Endodermal cell (in vitro differentiated cells): ENCODE measurements around the gene SH3YL1. TPM values are rescaled to one million over a fixed set of nuclear protein-coding genes. Genes with fewer than 3 reads are reported as not detected.

ENCODE experiments used
- DNase-seq: peaks from one replicate; pipeline ENCODE4 v3.0.0-alpha.2; 2017
- H3K27ac ChIP-seq: 2 replicates; pipeline ENCODE4 v1.5.1; 2013; ENCODE audit warnings: mild to moderate bottlenecking, low read depth, low read length, moderate library complexity
- H3K27me3 ChIP-seq: 2 replicates; pipeline ENCODE4 v1.6.1; 2013; ENCODE audit warnings: mild to moderate bottlenecking, low read length, moderate library complexity; ENCODE audit not compliant: insufficient read depth, control insufficient read depth, poor library complexity, severe bottlenecking
- H3K36me3 ChIP-seq: 2 replicates; pipeline ENCODE4 v1.7.0; 2013; ENCODE audit warnings: mild to moderate bottlenecking, low read length, moderate library complexity; ENCODE audit not compliant: control insufficient read depth, insufficient read depth
- H3K4me1 ChIP-seq: one replicate; pipeline ENCODE4 v1.7.0; 2013; ENCODE audit warnings: low read length; ENCODE audit not compliant: control insufficient read depth, insufficient read depth
- H3K4me3 ChIP-seq: 2 replicates; pipeline ENCODE4 v1.5.1; 2013; ENCODE audit warnings: mild to moderate bottlenecking, low read length, moderate library complexity
- H3K9ac ChIP-seq: 2 replicates; pipeline ENCODE4 v1.6.1; 2013; ENCODE audit warnings: mild to moderate bottlenecking, low read length, moderate library complexity; ENCODE audit not compliant: poor library complexity, severe bottlenecking; ENCODE audit errors: extremely low read depth
- H3K9me3 ChIP-seq: 2 replicates; pipeline ENCODE4 v1.6.1; 2013; ENCODE audit warnings: mild to moderate bottlenecking, low read length, moderate library complexity; ENCODE audit not compliant: control insufficient read depth
- H3K27ac Mint-ChIP-seq: 2 replicates; pipeline ENCODE4 v1.8.0; 2020; ENCODE audit warnings: mixed read lengths
- H3K27me3 Mint-ChIP-seq: 2 replicates; pipeline ENCODE4 v1.8.0; 2021; ENCODE audit warnings: mild to moderate bottlenecking, mixed read lengths; ENCODE audit not compliant: insufficient read depth
- H3K36me3 Mint-ChIP-seq: 2 replicates; pipeline ENCODE4 v1.8.0; 2020; ENCODE audit warnings: low read depth, mixed read lengths
- H3K4me1 Mint-ChIP-seq: 2 replicates; pipeline ENCODE4 v1.8.0; 2020; ENCODE audit warnings: mixed read lengths
- H3K4me3 Mint-ChIP-seq: 2 replicates; pipeline ENCODE4 v1.8.0; 2020; ENCODE audit warnings: mild to moderate bottlenecking, moderate library complexity, mixed read lengths
- H3K9me3 Mint-ChIP-seq: 2 replicates; pipeline ENCODE4 v1.8.0; 2020; ENCODE audit warnings: mild to moderate bottlenecking, mixed read lengths
- WGBS, 2 experiments: methylation state at CpG; one replicate each; pipeline versions ENCODE4 v1.1.5 to v1.1.7; 2013; ENCODE audit warnings: missing lambda C conversion rate in 2 of 2, mixed read lengths in 1 of 2; ENCODE audit not compliant: insufficient coverage in 1 of 2, insufficient read length in 1 of 2; 5-methylcytosine and 5-hydroxymethylcytosine counted together
- total RNA-seq, 2 donors: library from RNA; stranded (reverse); fragmentation: NEBNext Ultra II Directional in 1 of 2; extraction: Animal tissue kit (Norgen Biotek cat#: 25700) in 1 of 2; gene quantifications; 2 replicates in 1 of 2; 3 replicates in 1 of 2; pipeline ENCODE4 v1.2.1, GENCODE V29; 2021
- TF ChIP-seq, protein P1 (sequence below): fragments of 200-600 bp; sonication (generic); conservative IDR thresholded peaks from 2 replicates; pipeline ENCODE4 v1.5.0; 2021; ENCODE audit warnings: antibody characterized with exemption, mild to moderate bottlenecking

Gene SH3YL1
- total RNA-seq, 2 donors from 2014 or later: 33.6 to 39.0 TPM

DNA sequence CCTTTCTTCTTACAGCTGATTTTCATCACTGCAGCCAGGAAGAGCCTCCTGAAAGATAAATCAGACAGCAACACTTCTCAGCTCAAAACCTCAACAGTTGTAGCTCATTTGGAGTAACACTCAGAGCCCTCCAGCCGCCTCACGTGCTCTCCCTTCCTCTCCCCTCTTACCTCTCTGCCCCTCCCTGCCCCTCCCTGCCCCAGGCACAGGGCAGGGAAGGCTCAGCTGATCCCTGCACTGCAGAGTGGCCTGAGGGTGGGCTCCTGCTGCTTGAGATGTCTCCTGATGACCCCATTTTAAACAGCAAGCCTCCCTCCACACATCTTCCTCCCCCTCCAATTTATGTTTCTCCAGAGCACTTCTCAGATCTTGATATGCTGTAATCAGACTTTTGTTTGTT lies 54.4 kb downstream of the SH3YL1 start:
- H3K4me3 ChIP-seq: no peak overlapping the region
- no peak overlapping the region for H3K4me3 Mint-ChIP-seq
- H3K27me3 Mint-ChIP-seq: peaks cover 40% of the 10 kb centered on the region
- no peak overlapping the region for H3K27ac ChIP-seq
- no peaks in the 10 kb centered on the region for H3K4me1 ChIP-seq
- no peaks in the 10 kb centered on the region for H3K36me3 Mint-ChIP-seq
- H3K9ac ChIP-seq: no peak overlapping the region
- H3K9me3 Mint-ChIP-seq: peaks cover 22% of the 10 kb centered on the region
- 63 to 86% methylated on average over 1 to 2 of the region's 2 CpGs for WGBS, 2 experiments
- H3K27ac Mint-ChIP-seq: no peak overlapping the region
- H3K4me1 Mint-ChIP-seq: no peaks in the 10 kb centered on the region
- TF ChIP-seq, protein P1, sequence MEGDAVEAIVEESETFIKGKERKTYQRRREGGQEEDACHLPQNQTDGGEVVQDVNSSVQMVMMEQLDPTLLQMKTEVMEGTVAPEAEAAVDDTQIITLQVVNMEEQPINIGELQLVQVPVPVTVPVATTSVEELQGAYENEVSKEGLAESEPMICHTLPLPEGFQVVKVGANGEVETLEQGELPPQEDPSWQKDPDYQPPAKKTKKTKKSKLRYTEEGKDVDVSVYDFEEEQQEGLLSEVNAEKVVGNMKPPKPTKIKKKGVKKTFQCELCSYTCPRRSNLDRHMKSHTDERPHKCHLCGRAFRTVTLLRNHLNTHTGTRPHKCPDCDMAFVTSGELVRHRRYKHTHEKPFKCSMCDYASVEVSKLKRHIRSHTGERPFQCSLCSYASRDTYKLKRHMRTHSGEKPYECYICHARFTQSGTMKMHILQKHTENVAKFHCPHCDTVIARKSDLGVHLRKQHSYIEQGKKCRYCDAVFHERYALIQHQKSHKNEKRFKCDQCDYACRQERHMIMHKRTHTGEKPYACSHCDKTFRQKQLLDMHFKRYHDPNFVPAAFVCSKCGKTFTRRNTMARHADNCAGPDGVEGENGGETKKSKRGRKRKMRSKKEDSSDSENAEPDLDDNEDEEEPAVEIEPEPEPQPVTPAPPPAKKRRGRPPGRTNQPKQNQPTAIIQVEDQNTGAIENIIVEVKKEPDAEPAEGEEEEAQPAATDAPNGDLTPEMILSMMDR: no peak
- H3K36me3 ChIP-seq: no peaks in the 10 kb centered on the region
- no peak for DNase-seq
- H3K27me3 ChIP-seq: peaks cover 26% of the 10 kb centered on the region
- peaks cover 33% of the 10 kb centered on the region for H3K9me3 ChIP-seq

DNA sequence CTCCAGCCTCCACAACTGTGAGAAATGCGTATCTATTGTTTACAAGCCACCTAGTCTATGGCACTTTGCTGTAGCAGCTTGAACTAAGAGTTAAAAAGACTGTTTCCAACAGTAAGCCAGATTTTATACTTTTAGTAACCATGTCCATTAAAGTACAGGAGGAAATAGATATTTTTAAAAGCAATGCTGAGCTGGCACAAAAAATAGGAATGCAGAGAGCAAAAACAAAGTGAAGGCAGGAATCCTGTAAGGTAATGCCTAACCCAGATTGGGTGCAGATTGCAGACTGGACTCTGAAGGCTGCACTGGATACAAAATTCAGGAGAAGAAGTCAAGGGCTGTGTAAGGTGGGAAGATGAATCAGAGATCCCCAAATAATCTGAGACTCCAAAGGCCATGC lies 55.5 kb downstream of the SH3YL1 start:
- Mint-ChIP-seq H3K36me3 (no peaks in the 10 kb centered on the region), H3K27me3 (peaks cover 42% of the 10 kb centered on the region), H3K4me1 (no peaks in the 10 kb centered on the region), H3K4me3 (no peak overlapping the region), H3K27ac (no peak overlapping the region), H3K9me3 (peaks cover 25% of the 10 kb centered on the region)
- Histone ChIP-seq H3K9ac (no peak overlapping the region), H3K4me1 (no peaks in the 10 kb centered on the region), H3K27me3 (peaks cover 26% of the 10 kb centered on the region), H3K27ac (no peak overlapping the region), H3K9me3 (peaks cover 45% of the 10 kb centered on the region), H3K36me3 (no peaks in the 10 kb centered on the region), H3K4me3 (no peak overlapping the region)
- 88 to 100% methylated on average over 1 of the region's 1 CpG for WGBS, 2 experiments
- no peak for DNase-seq
- TF ChIP-seq, protein P1: no peak

DNA sequence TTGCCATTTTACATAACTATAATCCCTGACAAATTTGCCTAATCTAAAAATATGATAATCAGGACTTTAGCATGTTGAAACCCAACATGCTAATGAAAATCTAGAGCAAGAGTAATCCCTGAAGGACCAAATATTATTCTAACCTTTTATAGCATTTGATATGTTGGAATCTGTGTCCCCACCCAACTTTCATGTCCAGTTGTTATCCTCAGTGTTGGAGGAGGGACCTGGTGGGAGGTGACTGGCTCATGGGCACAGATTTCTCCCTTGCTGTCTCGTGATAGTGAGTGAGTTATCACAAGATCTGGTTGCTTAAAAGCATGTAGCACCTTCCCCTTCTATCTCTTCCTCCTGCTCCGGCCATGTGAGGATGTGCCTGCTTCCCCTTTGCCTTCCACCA lies 59.8 kb downstream of the SH3YL1 start:
- Histone ChIP-seq H3K4me1 (no peaks in the 10 kb centered on the region), H3K27me3 (peaks cover 9% of the 10 kb centered on the region), H3K36me3 (no peaks in the 10 kb centered on the region), H3K9me3 (peaks cover 31% of the 10 kb centered on the region), H3K4me3 (peak overlapping the region; percentile 69), H3K9ac (no peak overlapping the region), H3K27ac (no peak overlapping the region)
- no peaks in the 10 kb centered on the region for H3K36me3 Mint-ChIP-seq
- no peaks in the 10 kb centered on the region for H3K4me1 Mint-ChIP-seq
- WGBS, 2 experiments: 96 to 100% methylated on average over 1 to 2 of the region's 2 CpGs
- H3K27me3 Mint-ChIP-seq: peaks cover 18% of the 10 kb centered on the region
- no peak overlapping the region for H3K27ac Mint-ChIP-seq
- H3K9me3 Mint-ChIP-seq: peaks cover 18% of the 10 kb centered on the region
- DNase-seq: no peak
- TF ChIP-seq, protein P1: no peak
- no peak overlapping the region for H3K4me3 Mint-ChIP-seq
